Occipital lobe (tissue), 2 donors: ENCODE measurements around the gene PRAF2. TPM values are rescaled to one million over a fixed set of nuclear protein-coding genes. Genes with fewer than 3 reads are reported as not detected.
A peak's percentile ranks its signal among the peaks of the same experiment; 100 is the strongest.

ENCODE experiments used
- DNase-seq: peaks from one replicate; lab custom pipeline; 2025; lab: John Stamatoyannopoulos, UW
- total RNA-seq: library from RNA; depleted of rRNA; stranded (reverse); fragments of >200 nt; gene quantifications from one replicate; pipeline ENCODE4 v1.2.3, GENCODE V29; 2014

PRAF2 gene
- total RNA-seq, 1 donor from 2014 or later: 3.0 TPM

DNA sequence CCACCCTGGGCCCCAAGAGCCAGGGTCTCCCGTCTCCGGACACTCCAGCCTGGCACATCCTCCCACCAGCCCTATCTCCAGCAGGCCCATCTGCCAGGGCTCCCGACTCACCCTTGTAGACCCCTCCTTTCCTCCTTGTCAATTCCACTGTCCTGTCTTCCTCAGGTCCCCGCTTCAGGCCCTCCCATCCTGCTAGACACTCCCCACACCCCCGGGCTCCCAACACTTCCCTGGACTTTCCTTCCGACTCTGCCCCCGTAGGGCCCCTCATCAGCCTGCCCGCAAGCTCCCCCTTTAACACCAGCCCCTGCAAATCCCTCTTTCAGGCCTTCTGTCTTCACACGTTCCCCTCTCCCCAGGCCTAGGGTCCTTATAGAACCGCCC, 1.1 kb downstream of the PRAF2 start:
- DNase-seq: no peak

DNA sequence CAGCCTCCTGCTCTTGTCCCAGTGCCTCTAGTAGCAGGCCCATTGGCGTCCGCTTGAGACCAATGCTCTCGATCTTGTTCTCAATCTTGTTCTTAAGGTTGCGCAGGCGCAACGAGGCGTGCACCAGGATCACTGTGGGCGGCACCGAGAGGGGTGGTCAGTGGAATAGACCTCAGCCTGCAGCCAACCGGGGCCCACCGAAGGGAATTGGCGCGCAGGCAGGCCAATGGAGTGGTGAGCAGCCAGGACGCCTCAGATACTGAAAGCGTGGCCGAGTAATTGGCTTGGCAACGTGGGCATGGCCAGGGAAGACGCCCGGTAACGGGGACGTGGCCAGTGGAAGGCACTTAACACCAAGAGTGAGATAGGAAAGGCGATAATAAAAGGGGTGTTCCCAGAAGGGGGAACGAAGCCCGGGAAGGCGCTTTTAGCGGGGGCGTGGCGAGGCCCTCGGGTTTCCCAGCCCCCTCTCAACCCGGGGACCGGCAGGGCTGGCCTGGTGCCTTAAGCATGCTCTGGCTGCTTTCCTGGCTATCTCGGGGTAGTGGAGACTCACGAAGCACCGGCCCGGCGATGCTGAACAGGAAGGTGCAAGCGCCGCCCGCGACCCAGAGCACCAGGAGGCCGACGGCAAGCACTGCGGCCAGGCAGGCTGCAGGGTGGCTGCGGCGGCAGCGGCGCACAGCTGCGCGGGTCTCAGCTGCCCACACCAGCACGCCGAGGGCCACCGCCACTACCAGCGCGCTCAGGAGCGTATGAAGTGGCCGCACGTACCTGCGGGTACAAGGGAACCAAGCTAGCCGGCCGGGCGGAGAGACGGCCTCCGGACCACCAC, 1.7 kb downstream of the PRAF2 start:
- peak; percentile 44 for DNase-seq

DNA sequence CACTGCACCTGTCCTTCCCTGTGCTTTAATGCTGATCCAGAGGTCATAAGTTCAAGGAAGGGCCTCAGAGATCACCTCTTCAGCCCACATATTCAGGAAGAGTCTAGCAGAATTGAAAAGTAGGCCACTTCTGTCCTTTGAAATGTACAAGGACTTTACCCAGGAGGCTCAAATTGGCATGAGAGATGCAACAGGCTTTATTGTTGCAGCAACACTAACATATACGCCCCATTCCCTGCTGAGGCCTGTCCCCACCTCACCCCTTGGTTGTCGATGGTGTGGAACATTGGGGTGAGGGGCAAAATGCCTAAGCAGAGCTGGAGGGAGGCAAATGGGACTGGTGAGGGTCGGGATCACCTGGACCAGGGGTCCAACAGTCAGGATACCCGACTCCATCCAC, 2.8 kb downstream of the PRAF2 start:
- no peak for DNase-seq

DNA sequence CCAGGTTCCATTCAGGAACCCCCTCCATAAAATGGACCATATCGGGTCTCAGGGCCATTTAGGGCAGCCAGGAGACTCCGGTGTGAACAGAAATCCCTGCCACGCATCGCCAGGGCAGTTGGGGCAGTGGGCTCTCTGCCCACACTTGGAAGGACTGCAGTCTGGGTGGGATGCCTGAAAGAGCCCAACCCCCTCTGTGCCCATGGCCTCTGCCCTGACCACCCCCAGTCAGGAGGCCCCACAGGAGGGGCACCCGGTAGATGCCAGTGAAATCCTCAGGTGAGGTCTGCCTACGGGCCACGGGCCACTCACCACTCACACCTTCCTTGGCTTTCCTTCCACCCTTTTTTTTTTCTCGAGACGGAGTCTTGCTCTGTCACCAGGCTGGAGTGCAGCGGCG, 4.8 kb downstream of the PRAF2 start:
- no peak for DNase-seq

DNA sequence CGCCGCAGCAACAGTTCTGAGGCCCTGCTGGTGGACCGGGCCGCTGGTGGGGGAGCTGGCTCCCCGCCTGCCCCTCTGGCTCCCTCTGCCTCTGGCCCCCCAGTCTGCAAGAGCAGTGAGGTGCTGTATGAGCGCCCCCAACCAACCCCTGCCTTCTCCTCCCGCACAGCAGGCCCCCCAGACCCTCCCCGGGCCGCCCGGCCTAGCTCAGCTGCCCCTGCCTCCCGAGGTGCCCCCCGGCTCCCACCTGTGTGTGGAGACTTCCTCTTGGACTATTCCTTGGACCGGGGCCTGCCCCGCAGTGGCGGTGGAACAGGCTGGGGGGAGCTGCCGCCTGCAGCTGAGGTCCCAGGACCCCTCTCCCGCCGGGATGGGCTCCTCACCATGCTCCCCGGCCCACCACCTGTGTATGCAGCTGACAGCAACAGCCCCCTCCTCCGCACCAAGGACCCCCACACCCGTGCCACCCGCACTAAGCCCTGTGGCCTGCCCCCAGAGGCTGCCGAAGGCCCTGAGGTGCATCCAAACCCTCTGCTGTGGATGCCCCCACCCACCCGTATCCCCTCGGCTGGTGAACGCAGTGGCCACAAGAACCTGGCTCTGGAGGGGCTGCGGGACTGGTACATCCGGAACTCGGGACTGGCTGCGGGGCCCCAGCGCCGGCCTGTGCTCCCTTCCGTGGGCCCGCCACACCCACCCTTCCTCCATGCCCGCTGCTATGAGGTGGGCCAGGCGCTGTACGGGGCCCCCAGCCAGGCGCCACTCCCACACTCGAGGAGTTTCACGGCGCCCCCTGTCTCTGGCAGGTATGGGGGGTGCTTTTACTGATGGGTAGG, 6.3 kb downstream of the PRAF2 start:
- no peak for DNase-seq

DNA sequence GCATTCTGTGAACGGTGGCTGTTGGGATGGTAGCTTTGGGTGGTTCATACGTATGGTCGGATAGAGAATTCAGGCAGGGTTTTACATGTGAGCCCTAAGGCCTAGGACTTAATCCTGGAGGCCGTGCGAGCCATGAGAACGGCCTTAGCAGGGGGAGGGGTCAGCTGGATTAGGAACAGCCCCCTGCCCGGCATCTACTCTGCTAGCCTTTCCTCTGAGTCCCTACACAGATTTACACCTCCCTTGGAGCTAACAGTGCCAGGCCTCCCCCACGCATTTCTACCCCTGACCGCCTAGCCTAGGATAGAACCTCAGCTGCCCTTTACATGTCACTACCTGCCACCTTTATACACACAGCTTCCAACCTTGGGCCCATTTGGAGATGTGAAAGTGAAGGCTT, 7.1 kb downstream of the PRAF2 start:
- DNase-seq: no peak

DNA sequence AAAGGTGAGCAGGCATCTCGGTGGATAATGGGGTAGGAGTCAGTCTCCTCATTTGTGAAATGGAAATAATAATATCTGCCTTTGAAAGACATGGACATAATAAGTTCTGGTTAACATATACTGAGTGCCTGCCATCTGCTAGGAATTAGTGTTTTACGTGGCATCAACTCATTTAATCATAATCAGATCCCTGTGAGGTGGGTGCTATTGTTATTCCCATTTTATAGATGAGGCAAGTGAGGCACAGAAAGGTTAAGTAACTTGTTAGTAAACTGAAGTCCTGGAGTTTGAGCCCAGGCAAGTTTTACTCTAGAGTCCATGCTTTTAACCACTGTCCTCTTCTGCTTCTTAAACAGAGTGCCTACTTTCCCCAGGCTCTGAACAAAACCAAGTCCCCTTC, 7.5 kb downstream of the PRAF2 start:
- DNase-seq: no peak

DNA sequence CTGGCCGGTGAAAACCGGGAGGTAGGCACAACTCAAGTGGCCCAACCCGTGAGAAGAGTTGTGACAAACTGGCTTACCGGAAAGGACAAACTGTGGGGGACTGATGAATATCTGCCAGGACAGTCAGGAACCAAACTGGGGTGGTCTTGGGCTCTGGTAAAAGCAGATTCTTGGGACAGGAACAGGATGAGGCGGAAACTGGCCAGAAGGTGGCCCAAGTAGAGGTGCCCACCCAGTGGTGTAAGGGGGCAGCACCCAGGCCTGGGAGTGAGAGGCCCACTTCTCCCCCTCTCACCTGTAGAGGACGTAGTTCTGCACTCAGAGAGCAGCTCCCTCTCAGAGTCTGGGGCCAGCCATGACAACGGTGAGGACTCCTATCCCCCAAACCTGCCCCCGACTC, 9.1 kb downstream of the PRAF2 start:
- no peak for DNase-seq

DNA sequence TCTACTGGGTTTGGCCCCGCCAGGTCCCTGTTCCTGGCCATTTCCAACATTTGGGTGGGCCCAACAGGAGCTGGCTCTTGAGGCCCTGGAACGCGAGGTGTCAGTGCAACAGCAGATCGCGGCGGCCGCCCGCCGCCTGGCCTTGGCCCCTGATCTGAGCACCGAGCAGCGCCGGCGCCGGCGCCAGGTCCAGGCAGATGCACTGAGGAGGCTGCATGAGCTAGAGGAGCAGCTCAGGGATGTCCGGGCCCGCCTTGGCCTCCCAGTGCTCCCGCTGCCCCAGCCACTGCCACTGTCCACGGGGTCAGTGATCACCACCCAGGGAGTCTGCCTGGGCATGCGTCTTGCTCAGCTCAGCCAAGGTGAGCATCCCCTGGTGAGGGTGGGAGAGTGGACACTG, 9.5 kb downstream of the PRAF2 start:
- DNase-seq: no peak

DNA sequence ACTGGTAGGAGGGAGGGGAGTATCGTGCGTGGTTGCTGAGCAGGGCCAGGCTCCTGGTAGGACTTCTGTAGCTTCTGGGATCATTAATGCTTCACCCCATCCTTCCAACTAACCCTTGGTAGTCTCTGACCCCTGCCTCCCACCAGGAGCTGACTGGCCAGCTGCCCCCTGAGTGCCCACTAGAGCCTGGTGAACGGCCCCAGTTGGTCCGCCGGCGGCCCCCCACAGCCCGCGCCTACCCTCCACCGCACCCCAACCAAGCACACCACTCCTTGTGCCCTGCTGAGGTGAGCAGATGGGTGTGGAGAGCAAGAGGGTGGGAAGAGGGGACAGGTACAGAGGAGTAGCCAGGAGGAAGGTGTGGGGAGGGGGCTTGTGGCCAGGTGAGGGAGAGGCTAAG, 10.1 kb downstream of the PRAF2 start:
- no peak for DNase-seq

DNA sequence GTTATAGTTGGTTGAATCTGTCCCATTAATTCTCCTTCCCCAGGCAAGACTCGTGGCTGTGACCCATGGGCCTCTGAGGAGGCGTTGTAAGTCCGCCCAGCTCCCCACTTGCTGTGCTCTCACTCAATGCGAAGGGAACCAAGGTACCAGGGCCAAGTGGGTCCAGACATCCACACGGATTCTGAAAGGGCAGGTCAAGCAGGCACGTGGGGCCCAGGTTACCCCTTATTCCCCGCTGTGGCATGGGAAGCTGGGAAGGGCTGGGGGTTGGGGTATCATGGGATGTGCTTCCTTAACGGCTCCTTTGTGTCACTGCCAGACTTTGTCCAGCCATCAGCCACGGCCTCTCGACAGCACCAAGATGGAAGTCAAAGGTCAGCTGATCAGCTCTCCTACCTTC, 11.9 kb downstream of the PRAF2 start:
- no peak for DNase-seq

DNA sequence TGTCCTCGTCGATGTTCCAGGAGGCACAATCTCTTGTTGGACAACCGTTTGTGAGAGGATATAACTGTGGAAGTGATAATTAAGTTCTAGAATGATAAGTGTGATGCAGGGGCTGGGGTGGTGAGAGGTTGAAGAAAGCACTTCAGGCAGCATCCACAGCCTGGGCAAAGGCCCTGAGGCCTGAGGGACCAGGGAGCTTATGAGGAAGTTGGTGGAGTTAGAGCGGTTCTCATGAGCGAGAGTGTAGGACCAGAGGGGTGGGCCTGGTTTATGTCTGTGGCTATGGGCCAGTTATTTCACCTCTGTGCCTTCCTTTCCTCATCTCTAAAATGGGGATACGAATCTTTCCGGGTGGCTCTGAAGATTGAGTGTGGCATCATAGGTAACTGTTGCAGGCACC, 12.3 kb downstream of the PRAF2 start:
- no peak for DNase-seq

DNA sequence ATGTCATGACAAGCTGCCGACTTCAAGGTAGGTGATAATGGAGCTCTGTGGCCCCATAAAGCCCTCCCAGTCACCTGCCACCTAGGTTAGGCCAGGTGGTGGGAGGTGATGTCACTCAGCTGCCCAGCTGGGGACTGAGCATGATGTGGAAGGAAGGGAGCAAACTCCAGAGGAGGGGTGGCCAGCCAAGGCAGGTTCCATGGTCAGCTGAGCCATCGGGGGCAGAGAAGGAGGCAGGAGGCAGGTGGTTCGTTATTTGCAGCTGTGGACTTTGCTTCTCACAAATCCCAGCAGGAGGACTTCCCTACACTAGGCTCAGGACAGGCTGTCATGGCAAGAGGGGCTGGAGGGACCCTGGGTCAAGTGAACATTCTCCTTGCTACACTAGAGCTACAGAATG, 12.9 kb downstream of the PRAF2 start:
- no peak for DNase-seq

DNA sequence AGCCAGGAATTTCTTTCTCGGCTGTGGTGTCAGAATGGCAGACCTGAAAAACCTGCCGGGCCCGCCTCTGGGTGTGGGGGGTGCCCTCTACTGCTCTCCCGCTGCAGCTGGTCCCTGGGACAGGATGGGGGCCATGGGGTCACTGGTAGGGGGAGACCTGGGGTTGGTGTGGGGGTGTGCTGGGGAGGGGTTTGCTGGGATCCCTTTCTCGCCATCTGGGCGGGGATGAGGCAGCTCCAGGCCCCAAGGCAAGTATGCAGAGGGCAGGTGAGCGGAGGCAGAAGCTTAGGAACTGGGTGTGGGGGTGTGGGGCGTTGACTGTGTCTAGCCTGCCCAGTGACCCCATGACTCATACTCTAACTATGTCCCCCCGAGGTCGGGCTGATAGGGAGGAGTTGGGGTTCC, 14.1 kb downstream of the PRAF2 start:
- no peak for DNase-seq

DNA sequence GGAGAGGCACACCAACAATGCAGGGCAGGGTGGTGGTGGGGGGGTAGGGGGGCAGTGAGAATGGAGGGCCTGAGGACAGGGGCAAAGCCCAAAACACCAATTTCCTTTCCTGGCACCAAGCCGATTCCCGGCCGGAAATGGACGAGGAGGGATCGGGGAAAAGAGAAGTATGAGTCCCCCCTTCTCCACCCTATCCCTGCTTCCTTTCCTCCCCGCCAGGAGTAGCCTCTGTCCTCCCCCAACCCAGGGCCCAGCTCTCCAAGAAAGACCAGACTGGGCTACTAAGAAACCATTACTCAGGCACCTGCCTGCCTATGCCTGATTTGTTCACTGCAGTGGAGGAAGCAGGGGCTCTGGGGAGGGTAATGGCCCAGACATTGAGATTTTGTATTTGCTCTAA, 14.6 kb downstream of the PRAF2 start:
- no peak for DNase-seq

DNA sequence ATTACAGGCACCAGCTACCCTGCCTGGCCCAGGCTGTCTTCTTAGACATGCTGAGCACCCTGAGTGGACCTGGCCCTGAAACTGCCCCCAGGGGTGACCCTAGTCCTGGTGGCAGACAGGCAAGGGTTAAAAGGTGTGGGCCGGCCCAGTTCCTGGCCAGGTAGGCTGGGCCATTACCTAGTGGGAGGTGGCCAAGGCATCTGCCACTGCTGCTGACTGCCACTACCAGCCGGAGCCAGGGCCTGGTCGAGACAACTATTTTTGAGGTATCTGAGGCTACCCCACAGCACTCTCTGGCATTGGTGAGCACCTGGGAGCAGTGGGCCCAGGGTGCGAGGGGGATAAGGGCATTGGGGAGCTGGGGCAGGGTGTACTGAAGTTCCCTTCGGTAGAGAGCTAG, 15.0 kb downstream of the PRAF2 start, which contains the start of gene CCDC120:
Gene CCDC120, plus strand, starts transcription at position 206 of the 400 bp plus-strand sequence. CDS start 3,043 bp downstream, outside the sequence.
- DNase-seq: no peak

DNA sequence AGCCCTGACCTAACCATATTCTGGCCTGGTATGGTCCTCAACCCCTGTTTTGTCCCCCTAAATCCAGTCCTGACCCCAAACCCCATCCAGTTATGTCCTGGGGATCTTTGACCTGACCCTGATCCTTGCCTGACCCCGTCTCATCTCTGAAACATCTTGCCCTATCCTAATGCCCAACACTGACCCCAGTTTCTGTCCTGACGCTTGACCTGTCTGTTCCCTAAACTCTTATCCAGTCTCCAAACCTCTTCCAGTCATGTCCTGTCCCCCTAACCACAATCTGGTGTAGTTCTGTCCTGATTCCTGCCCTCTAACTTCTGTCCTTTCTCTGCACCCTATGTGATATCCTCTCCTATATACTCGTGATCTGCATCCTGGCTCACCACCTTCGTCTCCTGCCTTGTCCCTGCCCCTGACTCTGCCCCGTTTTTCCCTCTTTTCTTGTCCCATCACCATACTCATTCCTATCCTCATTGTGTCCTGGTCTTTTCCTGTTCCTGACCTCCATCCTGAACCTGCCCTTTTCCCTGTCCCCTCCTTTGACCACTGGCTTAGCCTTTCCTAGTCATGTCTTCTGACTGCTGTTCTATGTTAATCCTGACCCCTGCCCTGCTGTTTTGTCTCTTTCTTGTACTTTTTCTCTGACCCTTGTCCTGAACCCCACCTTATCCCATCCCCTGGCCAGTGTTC, 19.6 kb downstream of the PRAF2 start:
- DNase-seq: no peak

DNA sequence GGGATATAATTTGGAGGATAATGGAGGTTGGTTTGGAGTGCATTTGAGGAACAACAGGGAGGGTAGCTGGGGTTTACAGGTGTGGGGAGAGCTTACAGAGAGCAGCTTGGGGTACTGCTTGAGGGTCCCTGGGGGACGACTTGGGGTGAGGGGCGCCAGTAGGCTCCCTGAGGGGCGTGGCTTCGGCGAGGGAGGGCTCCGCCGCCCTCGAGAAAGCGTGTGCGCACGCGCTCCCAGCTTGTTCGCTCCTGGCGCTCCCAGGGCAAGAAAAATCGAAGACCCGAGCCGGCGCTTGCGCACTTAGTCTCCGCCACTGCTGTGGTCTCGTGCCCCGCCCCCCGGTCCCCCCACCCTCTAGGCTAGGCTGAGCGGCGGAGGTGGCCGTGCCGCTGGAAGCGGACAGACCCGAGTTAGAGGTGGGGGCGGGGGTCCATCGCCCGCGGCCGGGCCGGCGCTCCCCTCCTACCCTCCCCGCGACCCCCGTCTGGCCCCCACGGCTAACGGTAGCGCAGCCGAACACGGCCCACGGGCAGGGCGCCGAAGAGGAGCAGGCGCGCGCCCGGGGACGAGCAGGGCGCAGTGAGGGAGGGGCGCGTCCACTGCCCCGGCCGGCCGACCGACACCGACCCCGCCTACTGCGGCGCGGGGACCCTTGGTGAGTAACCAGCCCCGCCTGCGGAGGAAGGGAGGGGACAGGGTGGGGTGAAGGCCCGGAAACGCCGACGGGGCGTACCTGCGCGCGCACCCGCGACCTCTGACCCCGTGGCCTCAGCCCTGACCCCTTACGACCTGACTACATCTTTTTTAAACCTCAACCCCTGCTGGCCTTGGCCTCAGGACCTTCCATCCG, 20.4 kb downstream of the PRAF2 start:
- DNase-seq: no peak

DNA sequence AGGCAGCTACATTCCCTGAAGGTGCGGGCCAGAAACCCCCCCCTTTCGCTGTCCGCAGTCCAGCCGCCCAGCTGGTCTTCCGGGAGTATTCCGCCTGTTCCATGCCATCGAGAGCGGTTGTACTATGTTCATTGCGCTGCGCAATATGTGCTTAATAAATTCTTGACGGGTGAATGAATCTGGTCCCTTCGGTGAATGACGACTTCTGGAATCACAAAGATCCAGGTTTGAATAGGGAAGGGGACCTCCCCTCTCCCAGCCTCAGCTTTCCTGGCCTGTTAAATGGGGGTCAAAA, 29.9 kb downstream of the PRAF2 start:
- no peak for DNase-seq

DNA sequence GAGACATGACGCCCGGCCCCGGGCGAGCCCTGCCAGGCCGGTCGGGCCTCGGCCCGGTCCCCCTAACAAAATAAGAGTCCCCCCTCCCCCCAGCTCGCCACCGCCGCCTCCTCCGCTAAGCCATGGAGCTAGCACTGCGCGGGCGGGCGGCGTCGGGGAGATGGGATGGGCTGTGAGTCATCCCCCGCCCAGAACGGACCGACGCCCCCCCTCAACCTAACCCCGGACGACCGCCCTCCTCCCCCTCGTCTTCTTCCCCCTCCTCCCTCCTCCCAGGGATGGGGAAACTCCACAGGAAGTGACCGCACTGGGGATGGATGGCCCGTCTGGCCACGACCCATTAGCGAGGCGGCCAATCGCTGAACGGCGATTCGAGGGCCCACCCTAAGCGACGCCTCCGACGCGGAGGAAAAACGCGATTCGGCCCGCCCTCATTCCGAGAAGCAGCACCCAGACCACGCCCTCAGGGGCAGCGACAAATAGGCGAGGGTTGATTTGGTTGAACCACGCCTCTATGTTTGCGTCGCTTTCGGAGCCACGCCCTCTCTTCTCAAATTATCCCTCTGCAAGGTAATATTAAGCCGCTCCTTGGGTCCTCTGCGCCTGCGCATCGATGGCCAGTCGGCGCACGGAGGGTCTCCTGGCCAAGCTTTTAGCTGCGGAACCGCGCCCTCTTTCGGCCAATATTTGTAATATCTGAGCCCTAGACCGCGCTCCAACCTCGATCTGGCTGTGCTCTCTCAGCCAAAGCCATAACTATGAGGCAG, 30.4 kb downstream of the PRAF2 start, which contains the start of gene TFE3:
Gene TFE3, minus strand, starts transcription at position 138 of the 767 bp plus-strand sequence. Its CDS starts 131 bp downstream, at position 7.
- peak; percentile 93 for DNase-seq
